WTC11 (cell line): ENCODE measurements around the gene POLH. TPM values are rescaled to one million over a fixed set of nuclear protein-coding genes. Genes with fewer than 3 reads are reported as not detected.
"Not testable (repeated sequence)": the region's sequence is repeated elsewhere in the genome, so short reads cannot be mapped to it uniquely, and the experiment has no call there.

Experiments used
- ATAC-seq: fragments of 200-7000 bp; cut with Tn5 transposase; 2 replicates; pipeline ENCODE4 v1.10.0; 2021; ENCODE audit warnings: mild to moderate bottlenecking, moderate library complexity
- CTCF ChIA-PET: fragments of 300-600 bp; sonication (Branson Sonifier 250); formaldehyde crosslinking; loops from one replicate; lab custom pipeline; 2021; ENCODE audit warnings: antibody characterized with exemption; lab: Charles Lee
- POLR2A ChIA-PET: fragments of 350-600 bp; sonication (Branson Sonifier 250); formaldehyde crosslinking; loops from one replicate; lab custom pipeline; 2021; ENCODE audit warnings: antibody characterized with exemption; lab: Charles Lee
- DNase-seq: peaks from one replicate; pipeline ENCODE4 v3.0.0; 2021; ENCODE audit warnings: low spot score
- H3K27ac Mint-ChIP-seq: 2 replicates; pipeline ENCODE4 v1.8.0; 2021; ENCODE audit warnings: mixed read lengths
- H3K27me3 Mint-ChIP-seq: 2 replicates; pipeline ENCODE4 v1.8.0; 2021; ENCODE audit warnings: low read depth, mild to moderate bottlenecking, moderate library complexity, mixed read lengths
- H3K36me3 Mint-ChIP-seq: 2 replicates; pipeline ENCODE4 v1.8.0; 2021; ENCODE audit warnings: mixed read lengths
- H3K4me1 Mint-ChIP-seq: 2 replicates; pipeline ENCODE4 v1.8.0; 2022; ENCODE audit warnings: mixed read lengths
- H3K4me3 Mint-ChIP-seq: 2 replicates; pipeline ENCODE4 v1.8.0; 2021; ENCODE audit warnings: mild to moderate bottlenecking, moderate library complexity, mixed read lengths
- H3K9me3 Mint-ChIP-seq: 2 replicates; pipeline ENCODE4 v1.8.0; 2021; ENCODE audit warnings: mixed read lengths
- CREM ChIP-seq: sonication (generic); formaldehyde crosslinking; IDR thresholded peaks from 2 replicates; pipeline ENCODE4 v1.8.1; 2022; ENCODE audit warnings: mild to moderate bottlenecking, missing genetic modification reagents, moderate library complexity
- ELF4 ChIP-seq: sonication (generic); formaldehyde crosslinking; IDR thresholded peaks from 2 replicates; pipeline ENCODE4 v1.8.1; 2022; ENCODE audit warnings: low read depth, mild to moderate bottlenecking, moderate library complexity, missing genetic modification reagents
- FOXP1 ChIP-seq: sonication (generic); formaldehyde crosslinking; IDR thresholded peaks from 2 replicates; pipeline ENCODE4 v1.8.0; 2022; ENCODE audit warnings: missing genetic modification reagents, mild to moderate bottlenecking, moderate library complexity, borderline replicate concordance
- JAZF1 ChIP-seq: fragments of 250-450 bp; sonication (Bioruptor Pico); IDR thresholded peaks from 2 replicates; pipeline ENCODE4 v1.9.0; 2021; ENCODE audit warnings: moderate library complexity, mild to moderate bottlenecking, inconsistent platforms
- MLX ChIP-seq: sonication (generic); formaldehyde crosslinking; IDR thresholded peaks from 2 replicates; pipeline ENCODE4 v1.8.1; 2023; ENCODE audit warnings: mild to moderate bottlenecking, missing genetic modification reagents, moderate library complexity
- NFATC4 ChIP-seq: fragments of 250-450 bp; sonication (Bioruptor Pico); IDR thresholded peaks from 2 replicates; pipeline ENCODE4 v1.9.0; 2021; ENCODE audit warnings: mild to moderate bottlenecking
- NFE2L1 ChIP-seq: sonication (generic); formaldehyde crosslinking; IDR thresholded peaks from 2 replicates; pipeline ENCODE4 v1.8.1; 2023; ENCODE audit warnings: missing genetic modification reagents
- NR1H2 ChIP-seq: sonication (generic); formaldehyde crosslinking; IDR thresholded peaks from 2 replicates; pipeline ENCODE4 v1.9.0; 2021; ENCODE audit warnings: mild to moderate bottlenecking, moderate library complexity, missing genetic modification reagents
- PRRX2 ChIP-seq: fragments of 250-450 bp; sonication (Bioruptor Pico); IDR thresholded peaks from 2 replicates; pipeline ENCODE4 v1.8.0; 2021; ENCODE audit warnings: mild to moderate bottlenecking
- RELA ChIP-seq: sonication (generic); formaldehyde crosslinking; IDR thresholded peaks from 2 replicates; pipeline ENCODE4 v1.8.1; 2022; ENCODE audit warnings: missing genetic modification reagents, mild to moderate bottlenecking, borderline replicate concordance
- RORB ChIP-seq: fragments of 250-450 bp; sonication (Bioruptor Pico); IDR thresholded peaks from 2 replicates; pipeline ENCODE4 v1.9.0; 2021; ENCODE audit warnings: mild to moderate bottlenecking
- SMAD3 ChIP-seq: sonication (generic); formaldehyde crosslinking; IDR thresholded peaks from 2 replicates; pipeline ENCODE4 v1.8.0; 2022; ENCODE audit warnings: missing genetic modification reagents, mild to moderate bottlenecking, borderline replicate concordance
- STAT6 ChIP-seq: sonication (generic); formaldehyde crosslinking; conservative IDR thresholded peaks from 2 replicates; pipeline ENCODE4 v1.8.1; 2023; ENCODE audit warnings: mild to moderate bottlenecking, low read depth, missing genetic modification reagents, moderate library complexity
- TP53 ChIP-seq: sonication (generic); formaldehyde crosslinking; IDR thresholded peaks from 2 replicates; pipeline ENCODE4 v1.8.1; 2023; ENCODE audit warnings: mild to moderate bottlenecking, missing genetic modification reagents
- ZNF396 ChIP-seq: fragments of 250-450 bp; sonication (Bioruptor Pico); IDR thresholded peaks from 2 replicates; pipeline ENCODE4 v1.8.0; 2021; ENCODE audit warnings: mild to moderate bottlenecking, moderate library complexity, borderline replicate concordance
- total RNA-seq: library from RNA; stranded (reverse); gene quantifications from 3 replicates; pipeline ENCODE4 v1.2.3, GENCODE V29; 2021
- TF ChIP-seq, protein P1 (sequence below): fragments of 200-600 bp; IDR thresholded peaks from 2 replicates; pipeline ENCODE4 v1.8.0; 2022; ENCODE audit warnings: antibody characterized with exemption
- TF ChIP-seq, protein P2 (sequence below): sonication (generic); formaldehyde crosslinking; IDR thresholded peaks from 2 replicates; pipeline ENCODE4 v1.8.1; 2022; ENCODE audit warnings: missing genetic modification reagents, borderline replicate concordance
- TF ChIP-seq, protein P3 (sequence below): sonication (generic); formaldehyde crosslinking; IDR thresholded peaks from 2 replicates; pipeline ENCODE4 v1.8.0; 2022; ENCODE audit warnings: mild to moderate bottlenecking, missing genetic modification reagents

POLH gene
- total RNA-seq, 1 experiment from 2014 or later, result 28.0 TPM

DNA sequence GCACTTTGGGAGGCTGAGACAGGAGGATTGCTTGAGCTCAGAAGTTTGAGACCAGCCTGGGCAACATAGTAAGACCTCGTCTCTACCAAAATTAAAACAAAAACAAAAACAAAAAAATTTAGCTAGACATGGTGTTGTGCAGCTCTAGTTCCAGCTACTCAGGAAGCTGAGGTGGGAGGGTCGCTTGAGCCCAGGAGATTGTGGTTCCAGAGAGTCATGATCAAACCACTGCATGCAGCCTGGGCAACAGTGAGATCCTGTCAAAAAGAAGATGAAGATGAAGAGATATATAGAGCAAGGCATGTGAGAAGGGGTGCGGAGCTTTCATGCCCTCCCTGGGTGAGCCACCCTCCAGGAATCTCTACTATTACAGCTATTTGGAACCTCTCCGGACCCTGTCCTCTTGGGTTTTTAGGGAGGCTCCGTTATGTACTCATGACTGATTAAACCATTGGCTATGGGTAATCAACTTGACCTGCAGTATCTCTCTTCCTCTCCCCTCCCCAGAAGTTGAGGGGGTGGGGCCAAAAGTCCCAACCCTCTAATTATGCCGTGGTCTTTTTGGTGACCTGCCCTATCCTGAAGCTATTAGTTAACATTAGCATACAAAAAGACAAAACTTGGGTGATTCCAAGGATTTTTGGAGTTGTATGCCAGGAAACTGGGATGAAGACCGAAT is 9.0 kb downstream of the POLH start (continued):
- TF ChIP-seq, protein P1, sequence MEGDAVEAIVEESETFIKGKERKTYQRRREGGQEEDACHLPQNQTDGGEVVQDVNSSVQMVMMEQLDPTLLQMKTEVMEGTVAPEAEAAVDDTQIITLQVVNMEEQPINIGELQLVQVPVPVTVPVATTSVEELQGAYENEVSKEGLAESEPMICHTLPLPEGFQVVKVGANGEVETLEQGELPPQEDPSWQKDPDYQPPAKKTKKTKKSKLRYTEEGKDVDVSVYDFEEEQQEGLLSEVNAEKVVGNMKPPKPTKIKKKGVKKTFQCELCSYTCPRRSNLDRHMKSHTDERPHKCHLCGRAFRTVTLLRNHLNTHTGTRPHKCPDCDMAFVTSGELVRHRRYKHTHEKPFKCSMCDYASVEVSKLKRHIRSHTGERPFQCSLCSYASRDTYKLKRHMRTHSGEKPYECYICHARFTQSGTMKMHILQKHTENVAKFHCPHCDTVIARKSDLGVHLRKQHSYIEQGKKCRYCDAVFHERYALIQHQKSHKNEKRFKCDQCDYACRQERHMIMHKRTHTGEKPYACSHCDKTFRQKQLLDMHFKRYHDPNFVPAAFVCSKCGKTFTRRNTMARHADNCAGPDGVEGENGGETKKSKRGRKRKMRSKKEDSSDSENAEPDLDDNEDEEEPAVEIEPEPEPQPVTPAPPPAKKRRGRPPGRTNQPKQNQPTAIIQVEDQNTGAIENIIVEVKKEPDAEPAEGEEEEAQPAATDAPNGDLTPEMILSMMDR, result no peak

GRCh38 chr6:43588194-43588593 is 12.2 kb downstream of the POLH start:
- CTCF ChIA-PET, result no interaction called here
- Mint-ChIP-seq H3K4me1 (no peaks in the 10 kb centered on the region), H3K9me3 (no peaks in the 10 kb centered on the region), H3K36me3 (peaks cover 62% of the 10 kb centered on the region), H3K27me3 (no peaks in the 10 kb centered on the region), H3K27ac (no peak overlapping the region)
- ATAC-seq (no peak), DNase-seq (no peak)
- TF ChIP-seq CREM (no peak), STAT6 (CRISPR knock-in tag) (no peak), NR1H2 (CRISPR knock-in tag) (no peak), MLX (CRISPR knock-in tag) (no peak), PRRX2 (CRISPR knock-in tag) (no peak), ZNF396 (no peak), NFE2L1 (no peak), RORB (CRISPR knock-in tag) (no peak), FOXP1 (CRISPR knock-in tag) (no peak), SMAD3 (CRISPR knock-in tag) (no peak), TP53 (CRISPR knock-in tag) (no peak), RELA (no peak), JAZF1 (CRISPR knock-in tag) (no peak), ELF4 (CRISPR knock-in tag) (no peak), NFATC4 (CRISPR knock-in tag) (no peak)
- TF ChIP-seq, protein P2, sequence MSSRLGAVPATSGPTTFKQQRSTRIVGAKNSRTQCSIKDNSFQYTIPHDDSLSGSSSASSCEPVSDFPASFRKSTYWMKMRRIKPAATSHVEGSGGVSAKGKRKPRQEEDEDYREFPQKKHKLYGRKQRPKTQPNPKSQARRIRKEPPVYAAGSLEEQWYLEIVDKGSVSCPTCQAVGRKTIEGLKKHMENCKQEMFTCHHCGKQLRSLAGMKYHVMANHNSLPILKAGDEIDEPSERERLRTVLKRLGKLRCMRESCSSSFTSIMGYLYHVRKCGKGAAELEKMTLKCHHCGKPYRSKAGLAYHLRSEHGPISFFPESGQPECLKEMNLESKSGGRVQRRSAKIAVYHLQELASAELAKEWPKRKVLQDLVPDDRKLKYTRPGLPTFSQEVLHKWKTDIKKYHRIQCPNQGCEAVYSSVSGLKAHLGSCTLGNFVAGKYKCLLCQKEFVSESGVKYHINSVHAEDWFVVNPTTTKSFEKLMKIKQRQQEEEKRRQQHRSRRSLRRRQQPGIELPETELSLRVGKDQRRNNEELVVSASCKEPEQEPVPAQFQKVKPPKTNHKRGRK (CRISPR knock-in tag), result no peak
- TF ChIP-seq, protein P3, sequence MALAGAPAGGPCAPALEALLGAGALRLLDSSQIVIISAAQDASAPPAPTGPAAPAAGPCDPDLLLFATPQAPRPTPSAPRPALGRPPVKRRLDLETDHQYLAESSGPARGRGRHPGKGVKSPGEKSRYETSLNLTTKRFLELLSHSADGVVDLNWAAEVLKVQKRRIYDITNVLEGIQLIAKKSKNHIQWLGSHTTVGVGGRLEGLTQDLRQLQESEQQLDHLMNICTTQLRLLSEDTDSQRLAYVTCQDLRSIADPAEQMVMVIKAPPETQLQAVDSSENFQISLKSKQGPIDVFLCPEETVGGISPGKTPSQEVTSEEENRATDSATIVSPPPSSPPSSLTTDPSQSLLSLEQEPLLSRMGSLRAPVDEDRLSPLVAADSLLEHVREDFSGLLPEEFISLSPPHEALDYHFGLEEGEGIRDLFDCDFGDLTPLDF (CRISPR knock-in tag), result no peak
- TF ChIP-seq, all 79 proteins: peak for 0
- POLR2A ChIA-PET, result no interaction called here
- no peak overlapping the region for H3K4me3 Mint-ChIP-seq

- H3K36me3 Mint-ChIP-seq, result peaks cover 48% of the 10 kb centered on the region
- H3K9me3 Mint-ChIP-seq, CTCF ChIA-PET: not testable (repeated sequence)
These were observed 13.6 kb downstream of the POLH start for GRCh38 chr6:43589564-43589963.

More at GRCh38 chr6:43589564-43589963, 13.6 kb downstream of the POLH start:
- H3K27me3 Mint-ChIP-seq, DNase-seq, H3K4me1 Mint-ChIP-seq, H3K27ac Mint-ChIP-seq, H3K4me3 Mint-ChIP-seq, POLR2A ChIA-PET, ATAC-seq: not testable (repeated sequence)
